Hematopoietic multipotent progenitor cell (in vitro differentiated cells): ENCODE results near the gene P2RY6. TPM values are rescaled to one million over a fixed set of nuclear protein-coding genes. Genes with fewer than 3 reads are reported as not detected.

Experiments
- DNase-seq, 3 donors: peaks; one replicate each; pipeline ENCODE4 v3.0.0-alpha.2; 2011 to 2015; ENCODE audit warnings: low read depth in 2 of 3, low spot score in 2 of 3
- total RNA-seq: library from RNA; depleted of rRNA; stranded (reverse); fragments of >200 nt; gene quantifications from one replicate; pipeline ENCODE4 v1.2.3, GENCODE V29; 2012

The P2RY6 gene
- total RNA-seq, 1 donor = 0.27 TPM

DNA sequence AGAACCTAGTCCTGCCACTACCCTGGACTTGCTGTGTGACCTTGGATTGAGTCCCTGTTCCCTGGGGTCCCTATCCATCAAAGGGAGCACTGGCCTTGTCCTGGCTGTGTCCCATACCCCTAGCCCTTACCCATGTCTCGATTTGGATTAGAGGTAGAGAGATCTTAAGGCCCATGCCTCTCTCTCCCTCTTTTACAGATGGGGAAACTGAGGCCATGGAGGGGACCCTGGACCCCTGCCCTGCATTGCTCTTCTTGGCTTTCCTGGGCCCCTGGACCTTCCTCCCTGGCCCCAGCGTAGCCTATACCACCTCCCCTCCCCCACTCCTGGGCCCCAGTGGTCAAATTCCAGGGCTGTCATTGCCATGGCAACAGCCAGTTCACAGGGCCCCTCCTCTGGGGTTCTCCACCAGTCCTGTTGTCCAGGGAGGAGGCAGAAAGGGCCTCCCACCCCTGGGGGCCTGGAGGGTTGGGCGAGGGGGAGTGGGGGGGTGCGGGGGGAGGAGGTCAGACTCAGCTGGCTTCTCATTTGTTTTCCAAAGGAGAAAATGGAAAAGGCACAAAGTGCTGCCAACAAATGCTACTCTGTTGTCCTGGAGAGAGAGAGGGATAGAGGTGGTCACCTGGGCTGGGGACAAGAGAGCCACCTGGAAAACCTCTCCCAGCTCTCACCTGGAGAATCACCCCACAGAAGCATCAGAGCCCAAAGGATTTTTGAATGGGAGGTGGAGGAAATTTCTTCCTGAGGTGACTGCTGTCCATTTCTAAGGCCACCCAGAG, 59.2 kb downstream of the P2RY6 start:
- DNase-seq = no peak

DNA sequence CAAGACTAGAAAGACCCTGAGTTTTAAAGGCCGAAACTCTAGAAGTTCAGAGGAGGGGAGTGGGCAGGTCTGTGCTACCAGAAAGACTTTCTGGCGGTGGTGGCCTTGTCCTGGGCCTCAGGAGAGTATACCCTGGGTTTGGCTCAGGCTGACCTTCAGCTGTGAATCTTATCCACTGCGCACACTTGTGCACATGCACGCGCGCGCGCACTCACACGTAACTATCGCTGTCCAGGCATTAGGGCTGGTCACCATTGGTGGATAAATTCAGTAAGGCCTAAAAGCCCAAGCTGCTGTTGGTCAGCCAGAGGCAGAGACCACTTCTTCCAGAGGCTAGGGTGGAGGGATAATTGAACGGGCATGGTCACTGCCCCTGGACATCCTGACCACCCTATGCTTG, 61.0 kb downstream of the P2RY6 start:
- DNase-seq = no peak

DNA sequence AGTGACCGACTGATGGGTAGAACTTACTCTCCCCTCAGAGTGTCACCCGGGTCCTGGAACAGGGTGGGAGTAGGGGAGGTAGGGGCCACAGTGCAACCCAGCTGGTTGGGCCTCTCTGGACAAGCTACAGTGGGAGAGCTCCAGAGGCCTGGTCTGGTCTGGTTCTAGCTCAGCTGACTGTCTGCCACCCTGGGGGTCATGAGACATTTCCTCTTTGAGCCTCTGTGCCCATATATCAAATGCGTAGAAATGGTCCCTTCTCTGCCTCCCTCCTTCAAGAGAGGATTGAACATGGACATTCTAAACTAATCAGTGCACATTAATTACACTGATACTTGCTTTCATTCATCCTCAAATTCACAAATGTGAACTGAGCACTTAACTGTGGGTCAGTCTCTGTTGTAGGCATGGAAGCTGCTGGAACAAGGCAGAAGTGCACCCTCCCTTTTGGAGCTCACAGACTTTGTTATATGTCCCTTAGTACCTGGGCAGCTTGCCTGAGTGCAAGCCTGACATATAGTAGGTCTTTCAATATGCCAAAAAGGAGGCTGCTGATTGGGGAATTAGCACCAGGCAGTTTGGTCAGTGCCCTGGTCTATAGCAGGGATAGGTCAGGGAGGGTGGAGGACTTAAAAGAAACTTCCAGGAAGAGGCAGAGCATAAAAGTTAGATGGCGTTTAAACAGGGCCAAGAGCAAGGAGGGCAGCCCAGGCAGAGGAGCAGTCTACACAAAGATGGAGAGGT, 61.7 kb downstream of the P2RY6 start:
- no peak for DNase-seq

DNA sequence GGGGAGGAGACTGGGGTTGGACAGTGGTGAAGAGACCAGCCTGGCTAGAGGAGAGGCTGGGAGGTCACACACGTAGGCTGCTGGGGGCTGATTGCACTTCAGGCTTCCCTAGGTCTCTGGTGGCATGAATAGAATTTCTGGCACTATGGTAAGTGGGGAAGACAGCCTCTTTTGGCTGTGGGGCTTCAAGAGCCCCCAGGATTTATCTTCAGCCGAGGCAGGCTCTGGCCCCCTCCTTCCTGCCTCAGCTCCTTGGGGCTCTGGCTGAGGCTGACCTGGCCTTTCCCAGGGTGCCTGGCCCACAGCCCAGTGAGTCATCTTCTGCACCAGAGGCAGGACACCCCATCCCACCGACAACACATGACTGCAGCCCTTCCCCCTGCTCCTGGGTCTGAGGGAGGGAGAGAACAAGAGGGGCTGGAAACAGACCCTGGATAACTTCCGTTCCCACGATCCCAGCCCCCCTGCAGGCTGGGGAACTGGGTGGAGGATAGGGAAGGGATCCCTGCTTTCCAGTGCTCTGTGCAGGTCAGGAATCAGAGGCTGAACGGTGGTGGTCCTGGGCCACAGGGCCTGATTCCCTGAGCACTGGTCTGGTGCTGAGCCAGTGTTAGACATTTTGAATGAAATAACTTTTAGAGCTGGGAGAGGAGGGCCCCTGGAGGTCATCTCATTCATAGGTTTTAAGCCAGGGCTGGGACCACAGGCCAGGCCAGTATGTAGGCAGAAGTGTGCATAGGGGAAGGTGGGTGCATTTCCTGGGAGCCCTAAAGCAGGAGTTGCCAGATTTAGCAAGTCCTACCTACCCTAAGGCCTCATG, 62.5 kb downstream of the P2RY6 start:
- DNase-seq = peak in 1 of 3 donors; percentile 46

DNA sequence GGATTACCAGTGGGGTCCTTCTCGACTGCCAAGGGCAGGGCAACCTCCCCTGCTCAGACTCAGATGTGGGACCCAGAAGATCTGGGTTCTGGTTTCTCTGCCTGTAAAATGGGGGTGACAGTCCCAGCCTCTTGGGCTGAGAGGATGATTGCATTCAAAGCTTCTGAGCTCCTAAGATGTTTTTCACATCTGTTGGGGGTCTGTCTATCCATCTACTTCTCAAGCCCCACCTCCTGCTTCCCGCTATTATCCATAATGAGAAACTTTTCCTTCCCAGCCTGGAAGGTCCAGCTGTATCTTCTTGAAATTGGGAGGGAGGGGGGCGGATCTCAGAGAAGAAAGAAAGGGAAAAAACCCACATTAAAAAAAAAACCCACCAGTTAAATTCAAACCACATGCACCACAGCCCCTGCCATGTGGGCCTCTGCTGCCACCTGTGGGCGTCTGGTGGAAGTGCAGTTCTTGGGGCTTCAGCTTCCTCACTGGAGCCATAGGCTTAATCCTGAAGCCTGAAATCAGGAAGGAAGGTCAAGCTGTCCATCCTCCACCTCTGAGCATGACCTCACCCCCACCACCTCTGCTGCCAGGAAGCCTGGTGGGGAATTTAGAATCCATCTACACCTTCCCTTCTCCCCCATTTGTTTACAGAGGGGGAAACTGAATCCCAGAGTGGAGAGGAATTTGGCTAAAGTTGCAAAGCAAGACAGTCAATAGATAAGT, 63.2 kb downstream of the P2RY6 start:
- DNase-seq = peak; percentile 57 to 82 (median 62)

GRCh38 chr11:73337846-73338245, 65.7 kb downstream of the P2RY6 start:
- no peak for DNase-seq

DNA sequence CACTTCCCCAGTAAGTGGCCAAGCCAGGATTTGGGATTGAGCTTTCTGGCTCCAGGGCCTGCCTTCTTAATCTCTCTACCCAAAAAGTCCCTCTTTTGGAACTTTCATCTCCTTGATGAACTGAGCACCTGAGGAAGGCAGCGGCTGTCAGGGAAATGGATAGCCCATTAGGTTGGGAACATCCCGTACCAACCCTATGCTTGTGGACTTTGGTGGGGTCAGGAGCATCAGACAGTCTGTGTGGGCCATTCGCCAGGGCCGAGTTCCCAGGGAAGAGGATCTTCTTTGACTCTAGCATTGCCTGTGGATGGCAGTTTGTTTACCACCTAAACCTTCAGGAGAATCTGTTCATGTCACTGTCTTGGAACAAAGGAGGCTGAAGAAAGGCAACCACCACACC, 66.1 kb downstream of the P2RY6 start:
- no peak for DNase-seq

- no peak for DNase-seq
Measured at GRCh38 chr11:73340164-73340563, 68.0 kb downstream of the P2RY6 start.

GRCh38 chr11:73342633-73343032, 70.5 kb downstream of the P2RY6 start:
- DNase-seq = no peak

DNA sequence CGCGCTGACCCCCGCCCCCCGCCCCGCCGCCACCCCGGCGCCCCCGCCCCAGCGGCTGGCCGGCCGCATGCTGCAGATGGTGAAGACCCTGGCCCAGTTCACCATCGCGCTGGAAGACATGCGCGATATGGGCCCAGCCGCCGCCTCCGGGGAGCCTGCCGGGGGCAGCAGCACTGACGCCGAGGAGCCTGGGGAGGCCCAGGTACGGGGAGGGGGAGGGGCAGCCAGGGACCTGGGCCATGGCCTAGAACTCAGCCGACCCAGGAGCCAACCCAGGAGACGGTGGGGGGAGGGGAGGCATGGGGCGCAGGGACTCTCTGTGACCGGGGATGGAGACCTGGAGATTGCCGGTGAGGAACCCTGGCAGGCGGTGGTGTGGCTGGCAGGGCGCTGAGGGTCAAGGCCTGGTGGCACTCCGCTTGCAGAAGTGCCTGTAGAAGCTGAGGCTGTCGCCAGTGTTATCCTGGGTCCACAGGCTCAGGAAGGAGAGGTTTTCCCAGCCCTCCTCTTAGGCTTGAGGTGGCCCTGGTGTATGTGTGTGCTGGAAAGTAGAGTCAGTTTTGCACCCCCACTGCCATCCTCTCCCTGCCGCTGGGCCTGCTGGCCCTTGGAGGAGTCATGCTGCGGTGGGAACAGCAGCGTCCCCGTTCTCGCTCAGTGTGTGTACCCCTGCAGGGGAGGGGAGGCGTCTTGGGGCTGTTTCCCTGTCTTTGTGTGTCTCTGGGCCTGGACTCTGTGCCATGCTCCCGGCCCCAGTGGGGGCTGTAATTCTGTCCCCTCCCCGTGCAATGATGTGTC, 71.1 kb downstream of the P2RY6 start:
- no peak for DNase-seq

DNA sequence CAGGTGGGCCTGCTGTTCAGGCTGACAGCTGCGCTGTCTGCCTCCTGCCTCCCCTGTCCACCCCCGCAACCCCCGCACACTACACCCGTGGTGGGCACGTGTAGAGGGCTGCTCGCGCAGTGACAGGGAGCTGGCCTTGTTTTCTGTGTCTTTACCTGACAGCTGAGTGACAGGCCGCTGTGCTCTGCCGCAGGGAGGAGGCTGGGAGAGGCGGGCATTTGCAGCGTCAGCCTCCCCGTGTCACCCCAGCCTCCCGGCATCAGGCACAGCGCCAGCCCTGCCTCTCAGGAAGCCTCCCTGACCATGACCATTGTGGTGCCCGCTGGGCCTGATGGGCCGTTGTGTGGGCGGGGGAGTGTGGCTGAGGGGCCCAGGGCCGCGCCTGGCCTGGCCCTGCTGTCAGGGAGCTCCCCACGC, 72.1 kb downstream of the P2RY6 start:
- no peak for DNase-seq

DNA sequence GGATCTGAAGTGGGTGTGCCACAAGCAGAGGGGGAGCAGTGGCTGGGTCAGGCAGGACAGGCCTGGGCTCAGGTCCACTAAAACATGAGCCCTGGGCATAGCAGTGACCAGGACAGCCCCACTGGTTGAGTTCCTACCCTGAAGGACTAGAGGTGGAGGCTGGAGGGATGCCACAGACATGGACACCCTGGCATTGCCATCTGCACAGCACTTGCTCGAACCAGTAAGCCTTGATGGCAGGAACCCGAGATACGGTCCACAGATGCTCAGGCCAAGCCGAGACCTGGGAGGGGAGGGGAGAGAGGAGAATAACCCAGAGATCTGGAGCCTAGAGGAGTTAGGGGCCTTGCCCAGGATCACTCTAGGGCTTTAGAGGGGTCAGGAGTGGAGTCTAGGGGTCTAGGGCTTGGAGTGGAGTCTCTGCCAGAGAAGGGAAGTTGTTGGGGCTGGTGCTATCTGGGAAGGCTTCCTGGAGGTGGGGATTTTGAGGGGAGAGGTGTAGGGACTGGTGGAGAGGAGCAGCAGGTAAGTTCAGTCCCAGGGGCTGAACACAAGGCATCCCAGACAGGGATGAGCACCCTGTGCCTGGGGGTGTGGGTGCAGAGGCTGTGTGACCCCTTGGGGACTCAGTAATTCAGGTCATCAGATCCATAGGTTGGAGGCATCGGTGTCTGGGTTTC, 73.5 kb downstream of the P2RY6 start:
- DNase-seq = no peak

DNA sequence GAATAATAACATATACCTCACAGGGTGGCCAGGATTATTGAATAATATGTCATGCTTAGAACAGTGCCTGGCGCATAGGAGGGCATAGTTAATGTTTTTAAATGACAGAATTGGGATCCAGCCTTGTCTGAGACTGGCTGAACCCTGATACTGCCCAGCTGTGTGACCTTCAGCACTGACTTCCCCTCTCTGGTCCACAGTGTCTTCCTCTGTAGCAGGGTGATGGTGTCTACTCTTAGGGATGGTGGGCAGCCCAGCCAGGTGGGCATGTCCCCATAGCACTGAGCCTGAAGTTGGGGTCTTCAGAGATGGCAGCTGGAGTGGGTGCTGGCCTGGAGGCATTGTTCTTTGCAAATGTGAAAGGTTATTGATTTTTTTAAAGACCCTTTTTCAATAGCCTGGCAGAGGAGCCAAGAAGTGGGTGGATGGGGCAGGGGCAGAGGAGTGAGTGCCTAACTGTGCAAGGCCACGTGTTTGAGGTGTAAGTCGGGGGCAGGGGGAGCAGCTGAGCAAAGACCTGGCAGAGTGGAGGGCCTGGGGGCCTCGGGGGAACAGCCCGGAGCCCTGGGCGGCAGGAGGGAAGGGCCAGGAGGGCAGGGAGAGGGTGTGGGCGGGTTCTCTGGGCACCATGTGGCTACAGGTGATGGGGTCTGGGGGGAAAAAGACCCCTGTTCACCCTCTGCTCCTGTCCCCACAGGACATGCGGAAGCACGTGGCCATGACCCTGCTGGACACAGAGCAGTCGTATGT, 74.2 kb downstream of the P2RY6 start:
- DNase-seq = no peak

- DNase-seq = no peak
Measured at GRCh38 chr11:73347067-73347466, 74.9 kb downstream of the P2RY6 start.

Other genes starting within 250 kb of the P2RY6 start
- 11.8 TPM for gene FCHSD2, start 130.0 kb upstream of the P2RY6 start, total RNA-seq
- 2.2 TPM for gene P2RY2, start 54.1 kb upstream of the P2RY6 start, total RNA-seq
- 65.4 TPM for gene ARHGEF17, start 35.9 kb downstream of the P2RY6 start, total RNA-seq
- gene RELT, start 104.1 kb downstream of the P2RY6 start, total RNA-seq = 69.2 TPM